Right lobe of liver (tissue), 6 donors: ENCODE measurements around the gene VPS4B. TPM values are rescaled to one million over a fixed set of nuclear protein-coding genes. Genes with fewer than 3 reads are reported as not detected.
A peak's percentile ranks its signal among the peaks of the same experiment; 100 is the strongest.

ENCODE experiments used
- ATAC-seq, 4 donors: fragments of 200-7000 bp; cut with Tn5 transposase; one replicate each; pipeline ENCODE4 v1.9.1; 2020; ENCODE audit warnings: mild to moderate bottlenecking in 4 of 4, moderate library complexity in 4 of 4
- DNase-seq, 3 donors: peaks; one replicate each; pipeline ENCODE4 v3.0.0-alpha.2; 2020
- H3K27ac ChIP-seq, 3 donors: fragments of 200-600 bp; one replicate each; pipeline ENCODE4 v1.8.0; 2022
- H3K27me3 ChIP-seq, 2 donors: fragments of 200-600 bp; one replicate each; pipeline ENCODE4 v1.8.0; 2022
- H3K36me3 ChIP-seq, 4 donors: fragments of 200-600 bp; sonication (generic) in 1 of 4; one replicate each; pipeline versions ENCODE4 v1.5.1 to v1.8.0; 2017 to 2022; ENCODE audit warnings: control low read depth in 1 of 4
- H3K4me1 ChIP-seq, 4 donors: fragments of 200-600 bp; sonication (generic) in 1 of 4; one replicate each; pipeline versions ENCODE4 v1.5.1 to v1.8.0; 2017 to 2022; ENCODE audit warnings: control low read depth in 1 of 4
- H3K4me3 ChIP-seq, 3 donors: fragments of 200-600 bp; one replicate each; pipeline ENCODE4 v1.8.0; 2022
- H3K9me3 ChIP-seq, 4 donors: fragments of 200-600 bp; sonication (generic) in 1 of 4; one replicate each; pipeline versions ENCODE4 v1.5.1 to v1.8.0; 2017 to 2022; ENCODE audit warnings: control low read depth in 1 of 4
- POLR2A ChIP-seq: fragments of 450-650 bp; IDR thresholded peaks from one replicate; pipeline ENCODE4 v1.6.1; 2017; ENCODE audit warnings: antibody characterized with exemption, mild to moderate bottlenecking
- WGBS: methylation state at CpG from one replicate; pipeline ENCODE4 v1.1.6; 2018; ENCODE audit warnings: low coverage, low lambda C conversion rate; ENCODE audit not compliant: insufficient coverage; ENCODE audit errors: missing lambda C conversion rate; 5-methylcytosine and 5-hydroxymethylcytosine counted together
- intact Hi-C, 2 donors: fragments of 100-400 bp; cut with DNase I; formaldehyde crosslinking; loops; one replicate each; pipeline versions ENCODE4 v1.11.2 to v1.14.1; 2022
- total RNA-seq, 6 experiments: library from RNA; depleted of rRNA in 2 of 6; stranded (reverse); fragments of >200 nt in 2 of 6; fragmentation: NEBNext Ultra II Directional in 3 of 6; extraction: Animal tissue kit (Norgen Biotek cat#: 25700) in 3 of 6; gene quantifications; one replicate each; pipeline versions ENCODE4 v1.1.0 to v1.2.4, GENCODE V29; 2016 to 2023
- TF ChIP-seq, protein P1 (sequence below), 4 donors: fragments of 200-600 bp in 3 of 4; fragments of 450-650 bp in 1 of 4; IDR thresholded peaks; one replicate each; pipeline versions ENCODE4 v1.5.1 to v1.8.0; 2016 to 2022; ENCODE audit warnings: antibody characterized with exemption in 4 of 4, mild to moderate bottlenecking in 2 of 4
- donor health status: DM: no; HTN: yes; CAD: no.
- donor health status: DM: no; HTN: no; CAD: no.
- donor health status: DM: no; HTN: no; CAD: no.
- donor health status: DM: no; HTN: yes; CAD: no.
- donor health status: DM: no; HTN: yes; CAD: no.

Gene VPS4B
- total RNA-seq, 6 experiments from 2014 or later, result 18.3 to 30.4 (median 22.3) TPM

DNA sequence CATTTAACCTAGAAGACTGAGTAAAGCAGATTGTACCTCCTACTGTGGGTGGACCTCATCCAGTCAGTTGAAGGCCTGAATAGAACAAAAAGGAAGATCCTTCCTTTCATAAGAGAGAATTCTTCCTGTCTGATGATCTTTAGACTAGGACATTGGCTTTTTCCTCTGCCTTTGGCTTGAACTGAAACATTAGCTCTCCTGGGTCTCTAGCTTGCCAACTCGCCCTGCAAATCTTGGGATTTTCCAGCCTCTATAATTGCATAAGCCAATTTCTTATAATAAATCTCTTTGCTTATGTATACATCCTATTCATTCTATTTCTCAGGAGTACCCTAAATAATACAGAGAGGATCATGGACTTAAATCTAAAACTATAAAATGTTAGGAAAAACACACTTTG lies 49.1 kb downstream of the VPS4B start:
- Histone ChIP-seq H3K27ac (no peak overlapping the region), H3K4me3 (no peak overlapping the region), H3K9me3 (no peaks in the 10 kb centered on the region), H3K4me1 (peaks cover 0 to 2% (median 0%) of the 10 kb centered on the region in 4 donors), H3K27me3 (no peaks in the 10 kb centered on the region), H3K36me3 (no peaks in the 10 kb centered on the region)
- WGBS, result 86% methylated on average over 1 of the region's 1 CpG
- no peak for ATAC-seq
- DNase-seq, result no peak
- intact Hi-C loops, result no loop called here
- TF ChIP-seq POLR2A, result no peak
- TF ChIP-seq, protein P1, sequence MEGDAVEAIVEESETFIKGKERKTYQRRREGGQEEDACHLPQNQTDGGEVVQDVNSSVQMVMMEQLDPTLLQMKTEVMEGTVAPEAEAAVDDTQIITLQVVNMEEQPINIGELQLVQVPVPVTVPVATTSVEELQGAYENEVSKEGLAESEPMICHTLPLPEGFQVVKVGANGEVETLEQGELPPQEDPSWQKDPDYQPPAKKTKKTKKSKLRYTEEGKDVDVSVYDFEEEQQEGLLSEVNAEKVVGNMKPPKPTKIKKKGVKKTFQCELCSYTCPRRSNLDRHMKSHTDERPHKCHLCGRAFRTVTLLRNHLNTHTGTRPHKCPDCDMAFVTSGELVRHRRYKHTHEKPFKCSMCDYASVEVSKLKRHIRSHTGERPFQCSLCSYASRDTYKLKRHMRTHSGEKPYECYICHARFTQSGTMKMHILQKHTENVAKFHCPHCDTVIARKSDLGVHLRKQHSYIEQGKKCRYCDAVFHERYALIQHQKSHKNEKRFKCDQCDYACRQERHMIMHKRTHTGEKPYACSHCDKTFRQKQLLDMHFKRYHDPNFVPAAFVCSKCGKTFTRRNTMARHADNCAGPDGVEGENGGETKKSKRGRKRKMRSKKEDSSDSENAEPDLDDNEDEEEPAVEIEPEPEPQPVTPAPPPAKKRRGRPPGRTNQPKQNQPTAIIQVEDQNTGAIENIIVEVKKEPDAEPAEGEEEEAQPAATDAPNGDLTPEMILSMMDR (IDR thresholded peaks at IDR 0.05), result no peak

DNA sequence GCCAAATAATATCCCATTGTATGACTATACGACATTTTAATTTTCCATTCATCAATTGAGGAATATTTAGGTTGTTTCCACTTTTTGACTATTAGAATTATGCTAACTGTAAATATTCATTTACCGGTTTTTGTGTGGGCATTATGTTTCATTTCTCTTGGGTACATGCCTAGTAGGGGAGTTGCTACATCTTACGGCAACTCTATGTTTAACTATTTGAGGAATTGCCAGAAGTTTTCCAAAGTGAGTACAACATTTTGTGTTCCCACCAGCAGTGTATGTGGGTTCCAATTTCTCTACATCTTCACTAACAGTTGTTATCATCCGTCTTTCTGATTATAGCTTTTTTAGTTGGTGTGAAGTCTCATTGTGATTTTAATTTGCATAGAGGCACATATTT lies 53.7 kb downstream of the VPS4B start:
- Histone ChIP-seq H3K36me3 (no peaks in the 10 kb centered on the region), H3K27ac (no peak overlapping the region), H3K4me1 (peaks cover 0 to 11% (median 0%) of the 10 kb centered on the region in 4 donors), H3K4me3 (no peak overlapping the region), H3K9me3 (no peaks in the 10 kb centered on the region), H3K27me3 (no peaks in the 10 kb centered on the region)
- no peak for TF ChIP-seq POLR2A
- TF ChIP-seq, protein P1 (IDR thresholded peaks at IDR 0.05), result no peak
- intact Hi-C loops, result loop anchor here in 1 of 2 donors (10.0 kb wide), 1 partner anchor 56 kb away; the partner anchor contains the start of gene VPS4B
- 49% methylated on average over 4 of the region's 4 CpGs for WGBS
- ATAC-seq (no peak), DNase-seq (no peak)

DNA sequence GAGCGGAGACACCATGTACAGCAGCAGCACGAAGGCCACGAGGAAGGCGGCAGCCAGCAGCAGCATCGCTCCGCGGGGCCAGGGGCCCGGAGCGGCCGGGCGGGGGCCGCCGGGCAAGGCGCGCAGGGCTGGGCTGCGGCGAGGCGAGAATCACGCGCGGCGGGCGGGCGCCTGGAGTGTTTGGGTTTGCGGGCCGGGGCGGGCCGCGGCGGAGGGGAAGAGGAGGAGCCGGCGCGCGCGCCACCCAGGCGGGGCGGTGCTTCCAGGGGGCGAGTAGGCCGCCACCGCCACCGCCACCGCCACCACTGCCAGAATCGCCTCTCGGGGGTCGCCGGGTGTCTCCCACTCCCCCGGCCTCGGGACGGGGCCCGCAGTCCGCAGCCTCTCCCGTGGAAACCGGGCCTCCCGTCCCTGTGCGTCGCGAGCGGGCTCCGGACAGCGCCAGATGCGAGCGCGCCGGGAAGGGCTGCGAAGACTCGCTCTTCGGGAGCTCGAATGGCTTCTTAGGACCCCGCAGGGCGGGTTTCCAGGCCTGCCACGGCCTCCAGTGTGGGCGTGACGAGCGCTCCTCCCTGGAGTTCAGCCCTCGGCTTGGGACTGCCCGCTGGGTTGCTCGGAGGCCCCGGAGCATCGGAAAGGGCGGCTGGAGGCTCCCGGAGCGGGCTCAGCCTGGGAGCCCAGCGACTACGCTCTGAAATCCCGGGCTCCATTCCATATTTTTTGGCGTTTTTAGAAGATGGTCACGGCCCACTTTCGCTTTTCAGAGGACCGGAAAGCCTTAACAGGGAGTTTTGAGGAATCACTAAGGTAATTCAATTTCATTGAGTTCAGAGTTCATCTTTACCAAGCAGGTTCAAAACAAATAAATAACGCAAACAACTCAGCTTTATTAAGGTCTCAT lies 55.0 kb downstream of the VPS4B start, which contains the start of gene KDSR:
Gene KDSR, minus strand, starts transcription at position 154 of the 901 bp plus-strand sequence. Its CDS starts 88 bp downstream, at position 66.
- Histone ChIP-seq H3K36me3 (peaks cover 0 to 3% (median under 1%) of the 10 kb centered on the region in 4 donors), H3K4me1 (peaks cover 0 to 18% (median 0%) of the 10 kb centered on the region in 4 donors), H3K9me3 (no peaks in the 10 kb centered on the region), H3K27ac (peak within 1 kb of the TSS; percentile 89 to 97 (median 94)), H3K4me3 (peak within 1 kb of the TSS; percentile 85 to 90 (median 90)), H3K27me3 (no peaks in the 10 kb centered on the region)
- TF ChIP-seq, protein P1 (IDR thresholded peaks at IDR 0.05), result peak in 1 of 4 donors; percentile 3
- peak; percentile 95 for TF ChIP-seq POLR2A
- peak; percentile 92 to 97 (median 93) for ATAC-seq
- DNase-seq, result peak; percentile 95 to 98 (median 97)
- intact Hi-C loops, result loop anchor here in 1 of 2 donors (10.0 kb wide), 1 partner anchor 57 kb away; the partner anchor contains the start of gene VPS4B
- WGBS, result 0% methylated on average over 6 of the region's 90 CpGs

DNA sequence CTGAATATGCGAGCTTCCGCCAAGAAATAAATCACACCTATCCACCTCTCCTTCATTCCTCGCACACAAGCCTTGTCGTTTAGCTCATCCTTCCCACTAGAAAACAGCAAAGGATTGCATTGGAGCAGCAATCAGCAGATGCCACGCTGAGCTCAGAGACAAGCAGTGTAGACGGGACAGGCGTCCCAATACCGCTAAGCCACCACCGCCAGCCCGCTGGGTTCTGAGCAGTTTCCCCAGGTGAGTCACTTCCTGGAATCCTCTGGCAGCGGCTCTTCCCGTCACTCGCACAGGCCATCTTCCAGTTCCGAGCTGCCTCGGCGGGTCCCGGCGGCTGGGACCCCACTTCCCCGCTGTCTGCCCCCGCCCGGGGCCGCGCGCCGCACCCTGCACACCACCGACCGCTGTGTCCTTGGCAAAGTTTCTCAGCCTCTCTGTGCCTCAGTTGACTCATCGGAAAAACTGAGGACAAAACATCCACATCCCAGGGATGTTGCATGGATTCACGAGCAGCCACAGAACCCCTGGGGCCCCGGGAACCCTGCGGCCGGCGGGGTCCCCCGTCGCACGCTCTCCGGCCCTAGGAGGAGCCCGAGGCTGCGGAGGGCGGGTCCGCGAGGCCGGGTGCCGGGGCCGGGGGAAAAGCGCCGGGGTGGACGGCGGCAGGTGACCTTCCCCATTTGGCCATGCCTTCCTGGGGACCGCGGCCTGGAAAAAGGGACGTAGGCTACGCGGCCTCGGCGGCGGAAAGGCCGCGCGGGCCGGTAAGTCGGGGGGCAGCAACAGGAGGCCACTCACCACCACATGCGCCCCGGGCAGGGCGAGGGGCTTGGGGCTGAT lies 55.8 kb downstream of the VPS4B start:
- ATAC-seq (peak; percentile 42 to 63 (median 49)), DNase-seq (peak; percentile 70 to 79 (median 79))
- TF ChIP-seq, protein P1 (IDR thresholded peaks at IDR 0.05), result no peak
- peak; percentile 68 for TF ChIP-seq POLR2A
- H3K4me1 ChIP-seq, result peaks cover 0 to 18% (median 0%) of the 10 kb centered on the region in 4 donors
- intact Hi-C loops, result loop anchor here in 1 of 2 donors (10.0 kb wide), 1 partner anchor 58 kb away; the partner anchor contains the start of gene VPS4B
- WGBS, result 0% methylated on average over 12 of the region's 65 CpGs
- H3K4me3 ChIP-seq, result peak overlapping the region; percentile 85 to 90 (median 90)
- H3K27ac ChIP-seq, result peak overlapping the region; percentile 89 to 97 (median 94)
- no peaks in the 10 kb centered on the region for H3K9me3 ChIP-seq
- no peaks in the 10 kb centered on the region for H3K27me3 ChIP-seq
- peaks cover 0 to 10% (median 5%) of the 10 kb centered on the region in 4 donors for H3K36me3 ChIP-seq
